ENCODE results near the gene TRAF6. TPM values are rescaled to one million over a fixed set of nuclear protein-coding genes. Genes with fewer than 3 reads are reported as not detected.
"Not testable (repeated sequence)": the region's sequence is repeated elsewhere in the genome, so short reads cannot be mapped to it uniquely, and the experiment has no call there.

TRAF6 gene
- total RNA-seq, 2 donors from 2014 or later: 7.5 to 9.2 TPM

- Histone ChIP-seq H3K9me3 (no peaks in the 10 kb centered on the region), H3K27ac (no peak overlapping the region), H3K4me1 (no peaks in the 10 kb centered on the region), H3K36me3 (replicated peaks in 1 of 2; ENCODE audit: insufficient read depth in 1 of 2, low read depth in 2 of 2) (no peaks in the 10 kb centered on the region), H3K4me3 (no peak overlapping the region), H3K27me3 (no peaks in the 10 kb centered on the region)
- ATAC-seq (no peak), DNase-seq (no peak)
- no peak for TF ChIP-seq POLR2A (IDR thresholded peaks at IDR 0.05)
- no peak for TF ChIP-seq CTCF (IDR thresholded peaks at IDR 0.05)
- intact Hi-C loops (cut with DNase I): no loop called here
These were observed 20.8 kb upstream of the TRAF6 start for GRCh38 chr11:36530840-36531239.

- 56 to 68% methylated on average over 2 of the region's 2 CpGs for WGBS, 2 donors
- no peak for ATAC-seq
- DNase-seq: no peak
- Histone ChIP-seq H3K4me3 (no peak overlapping the region), H3K27me3 (no peaks in the 10 kb centered on the region), H3K36me3 (replicated peaks in 1 of 2; ENCODE audit: insufficient read depth in 1 of 2, low read depth in 2 of 2) (no peaks in the 10 kb centered on the region), H3K4me1 (no peaks in the 10 kb centered on the region), H3K9me3 (no peaks in the 10 kb centered on the region), H3K27ac (no peak overlapping the region)
- intact Hi-C loops (cut with DNase I): no loop called here
- TF ChIP-seq CTCF (IDR thresholded peaks at IDR 0.05): no peak
- no peak for TF ChIP-seq POLR2A (IDR thresholded peaks at IDR 0.05)
These were observed 3.9 kb upstream of the TRAF6 start for GRCh38 chr11:36513965-36514364.

- Histone ChIP-seq H3K27ac (no peak overlapping the region), H3K4me1 (no peaks in the 10 kb centered on the region), H3K27me3 (no peaks in the 10 kb centered on the region), H3K4me3 (no peak overlapping the region), H3K9me3 (no peaks in the 10 kb centered on the region), H3K36me3 (replicated peaks in 1 of 2; ENCODE audit: insufficient read depth in 1 of 2, low read depth in 2 of 2) (no peaks in the 10 kb centered on the region)
- no peak for DNase-seq
- intact Hi-C loops (cut with DNase I): no loop called here
- no peak for ATAC-seq
- 69 to 73% methylated on average over 5 of the region's 5 CpGs for WGBS, 2 donors
- TF ChIP-seq POLR2A (IDR thresholded peaks at IDR 0.05) (no peak), CTCF (IDR thresholded peaks at IDR 0.05) (no peak)
These were observed 1.9 kb upstream of the TRAF6 start for GRCh38 chr11:36512016-36512415.

- H3K36me3 ChIP-seq (replicated peaks in 1 of 2; ENCODE audit: insufficient read depth in 1 of 2, low read depth in 2 of 2); ATAC-seq; H3K4me3 ChIP-seq; DNase-seq; intact Hi-C loops (cut with DNase I); H3K27me3 ChIP-seq; H3K4me1 ChIP-seq; H3K9me3 ChIP-seq: not testable (repeated sequence)
- H3K27ac ChIP-seq: peak overlapping the region in 1 of 4 donors; percentile 87
- WGBS, 2 donors: 59% methylated on average over 2 of the region's 2 CpGs
These were observed 990 bp upstream of the TRAF6 start for GRCh38 chr11:36511062-36511461.

- no peaks in the 10 kb centered on the region for H3K27me3 ChIP-seq
- ATAC-seq (peak; percentile 31), DNase-seq (peak in 1 of 4 donors; percentile 10)
- peak overlapping the region in 3 of 4 donors; percentile 87 to 97 (median 95) for H3K27ac ChIP-seq
- intact Hi-C loops (cut with DNase I): no loop called here
- H3K9me3 ChIP-seq: no peaks in the 10 kb centered on the region
- no peaks in the 10 kb centered on the region for H3K4me1 ChIP-seq
- H3K36me3 ChIP-seq (replicated peaks in 1 of 2; ENCODE audit: insufficient read depth in 1 of 2, low read depth in 2 of 2): no peaks in the 10 kb centered on the region
- WGBS, 2 donors: 1 to 2% methylated on average over 8 of the region's 8 CpGs
- peak overlapping the region; percentile 79 to 97 for H3K4me3 ChIP-seq
- no peak for TF ChIP-seq POLR2A (IDR thresholded peaks at IDR 0.05)
- no peak for TF ChIP-seq CTCF (IDR thresholded peaks at IDR 0.05)
These were observed 496 bp upstream of the TRAF6 start for GRCh38 chr11:36510594-36510942.

All from body of pancreas (tissue), 4 donors.